Esophagus (tissue), 2 donors: ENCODE data around the gene HDDC3. TPM values are rescaled to one million over a fixed set of nuclear protein-coding genes. Genes with fewer than 3 reads are reported as not detected.
"Not testable (repeated sequence)": the region's sequence is repeated elsewhere in the genome, so short reads cannot be mapped to it uniquely, and the experiment has no call there.

Source experiments
- H3K27ac ChIP-seq, 2 donors: one replicate each; pipeline ENCODE4 v1.5.1; 2013; ENCODE audit warnings: low read depth in 2 of 2, mild to moderate bottlenecking in 2 of 2, inconsistent platforms in 1 of 2, low read length in 1 of 2, moderate library complexity in 1 of 2
- H3K27me3 ChIP-seq, 2 donors: one replicate each; pipeline ENCODE4 v1.6.1; 2013; ENCODE audit warnings: low read length in 2 of 2, control low read depth in 1 of 2, mild to moderate bottlenecking in 1 of 2; ENCODE audit not compliant: insufficient read depth in 2 of 2, control insufficient read depth in 1 of 2
- H3K36me3 ChIP-seq, 2 donors: one replicate each; pipeline ENCODE4 v1.6.1; 2013; ENCODE audit warnings: low read length in 1 of 2; ENCODE audit not compliant: control insufficient read depth in 2 of 2, insufficient read depth in 2 of 2
- H3K4me1 ChIP-seq, 2 donors: one replicate each; pipeline ENCODE4 v1.6.1; 2013; ENCODE audit warnings: low read length in 1 of 2; ENCODE audit not compliant: control insufficient read depth in 2 of 2, insufficient read depth in 2 of 2
- H3K4me3 ChIP-seq, 2 donors: one replicate each; pipeline ENCODE4 v1.5.1; 2013; ENCODE audit warnings: low read length in 2 of 2, mild to moderate bottlenecking in 2 of 2, low read depth in 1 of 2, moderate library complexity in 1 of 2
- H3K9me3 ChIP-seq, 2 donors: one replicate each; pipeline ENCODE4 v1.6.1; 2013; ENCODE audit warnings: mild to moderate bottlenecking in 2 of 2, low read depth in 1 of 2, low read length in 1 of 2, moderate library complexity in 1 of 2; ENCODE audit not compliant: control insufficient read depth in 2 of 2, insufficient read depth in 1 of 2
- WGBS, 2 donors: extraction: QIAGEN DNeasy Blood & Tissue Kit; methylation state at CpG; one replicate each; pipeline ENCODE4 v1.1.7; 2013; 5-methylcytosine and 5-hydroxymethylcytosine counted together
- polyA plus RNA-seq, 2 donors: library from polyadenylated mRNA; stranded (reverse); fragments of 200-250 nt; gene quantifications; one replicate each; pipeline ENCODE4 v1.2.3, GENCODE V29; 2013
- donor health status: healthy with polysubstance abuse.
- donor health status: Bipolar disorder and iron deficiency.

HDDC3 gene
- polyA plus RNA-seq, 2 donors, result 9.1 to 10.5 TPM

DNA sequence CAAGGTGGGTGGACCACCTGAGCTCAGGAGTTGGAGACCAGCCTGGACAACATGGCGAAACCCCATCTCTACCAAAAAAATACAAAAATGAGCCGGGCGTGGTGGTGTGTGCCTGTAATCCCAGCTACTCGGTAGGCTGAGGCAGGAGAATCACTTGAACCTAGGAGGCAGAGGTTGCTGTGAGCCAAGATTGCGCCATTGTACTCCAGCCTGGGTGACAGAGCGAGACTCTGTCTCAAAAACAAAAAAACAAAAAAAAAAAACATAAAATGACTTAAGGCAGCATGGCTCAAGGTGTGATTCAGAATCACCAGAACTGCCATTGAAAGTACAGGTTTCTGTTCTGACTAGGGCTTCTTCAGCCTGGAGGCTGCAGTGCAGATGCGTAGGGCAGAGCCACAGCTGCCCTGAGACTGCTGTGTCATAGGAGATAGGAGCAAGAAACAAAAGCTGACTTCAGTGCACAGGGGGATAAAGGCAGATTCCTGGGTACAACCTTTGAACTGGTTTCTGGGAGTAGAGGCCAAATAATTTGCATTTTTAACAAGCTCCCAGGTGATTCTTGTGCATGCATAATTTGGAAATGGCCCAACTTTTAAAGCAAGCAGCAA, 9.5 kb downstream of the HDDC3 start:
- H3K4me1 ChIP-seq, H3K4me3 ChIP-seq, H3K27me3 ChIP-seq, H3K9me3 ChIP-seq, H3K27ac ChIP-seq: not testable (repeated sequence)
- WGBS, 2 donors, result 82 to 86% methylated on average over 7 of the region's 7 CpGs
- peaks cover 8 to 26% of the 10 kb centered on the region in 2 donors for H3K36me3 ChIP-seq

DNA sequence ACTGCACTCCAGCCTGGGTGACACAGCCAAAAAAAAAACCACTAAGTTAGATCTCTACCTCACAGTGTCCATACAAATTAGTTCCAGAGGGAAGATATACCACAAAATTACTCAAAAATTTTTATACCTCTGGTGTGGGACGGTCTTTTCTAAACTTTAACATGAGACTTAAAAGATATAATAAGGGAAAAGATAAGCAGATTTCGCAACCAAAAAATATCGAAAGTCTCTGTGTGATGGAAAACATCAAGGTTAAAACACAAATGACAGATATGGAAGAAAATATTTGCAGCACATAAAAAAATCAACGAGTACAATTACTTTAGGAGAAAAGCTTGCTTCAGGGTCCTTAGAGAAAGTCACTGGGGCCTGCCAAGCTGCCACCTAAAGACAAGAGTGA, 10.5 kb downstream of the HDDC3 start:
- Histone ChIP-seq H3K27me3 (no peaks in the 10 kb centered on the region), H3K36me3 (peaks cover 16 to 33% of the 10 kb centered on the region in 2 donors), H3K4me1 (peaks cover 0 to 3% of the 10 kb centered on the region in 2 donors), H3K9me3 (no peaks in the 10 kb centered on the region), H3K27ac (no peak overlapping the region), H3K4me3 (no peak overlapping the region)
- WGBS, 2 donors, result 79 to 94% methylated on average over 4 of the region's 4 CpGs

DNA sequence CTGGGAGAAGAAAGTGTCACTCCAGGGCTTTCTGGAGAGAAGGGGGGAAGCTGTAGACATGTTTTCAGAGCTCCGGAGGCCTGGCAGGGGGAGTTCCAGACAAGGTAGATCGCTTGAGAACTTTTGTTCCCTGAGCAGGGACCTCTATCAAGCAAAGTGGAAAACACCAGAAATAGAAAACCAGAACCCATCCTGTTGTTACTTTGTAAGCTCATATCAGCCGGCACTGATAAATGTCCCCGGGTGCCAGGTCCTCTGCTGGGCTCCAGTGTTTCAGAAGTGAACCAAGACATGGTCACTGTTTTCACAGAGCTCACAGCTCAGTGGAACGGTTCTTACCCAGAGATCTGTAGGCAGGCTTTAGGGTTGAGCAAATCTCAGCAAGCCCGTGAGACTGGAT, 13.5 kb downstream of the HDDC3 start:
- Histone ChIP-seq H3K9me3 (no peaks in the 10 kb centered on the region), H3K4me1 (peaks cover 0 to 3% of the 10 kb centered on the region in 2 donors), H3K4me3 (no peak overlapping the region), H3K27ac (no peak overlapping the region), H3K27me3 (no peaks in the 10 kb centered on the region), H3K36me3 (peaks cover 16 to 52% of the 10 kb centered on the region in 2 donors)
- 93 to 97% methylated on average over 6 of the region's 6 CpGs for WGBS, 2 donors

DNA sequence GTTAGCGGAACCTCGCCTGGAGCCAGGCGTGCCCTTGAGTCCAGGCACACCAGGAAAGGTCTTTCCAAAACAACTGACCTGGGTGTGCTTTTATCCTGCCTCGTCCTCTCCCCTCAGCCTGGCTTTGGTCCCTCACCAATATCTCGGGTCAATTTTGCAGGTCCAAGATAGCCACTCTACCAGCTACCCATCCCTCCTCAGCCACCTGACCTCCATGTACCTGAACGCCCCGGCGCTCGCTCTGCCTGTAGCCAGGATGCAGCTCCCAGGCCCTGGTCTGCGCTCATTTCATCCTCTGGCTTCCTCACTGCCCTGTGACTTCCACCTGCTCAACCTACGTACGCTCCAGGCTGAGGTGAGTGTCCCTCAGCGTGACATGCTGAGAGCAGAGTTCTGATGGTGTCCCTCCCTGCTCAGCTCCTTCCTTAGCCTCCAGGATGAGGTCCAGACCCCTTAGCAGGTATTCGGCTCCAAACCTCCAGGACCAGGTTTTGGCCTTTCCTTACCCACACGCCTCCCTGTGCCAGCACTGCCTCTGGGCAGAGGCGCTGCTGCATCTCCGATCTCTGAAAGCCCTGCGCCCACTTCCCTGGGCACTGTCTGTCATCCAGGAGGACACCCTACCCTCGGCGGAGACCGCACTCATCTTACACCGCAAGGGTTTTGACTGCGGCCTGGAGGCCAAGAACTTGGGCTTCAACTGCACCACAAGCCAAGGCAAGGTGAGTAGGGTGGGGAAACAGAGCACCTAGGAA, 14.1 kb downstream of the HDDC3 start:
- WGBS, 2 donors, result 94 to 95% methylated on average over 23 of the region's 23 CpGs
- Histone ChIP-seq H3K27ac (no peak overlapping the region), H3K4me3 (no peak overlapping the region)

DNA sequence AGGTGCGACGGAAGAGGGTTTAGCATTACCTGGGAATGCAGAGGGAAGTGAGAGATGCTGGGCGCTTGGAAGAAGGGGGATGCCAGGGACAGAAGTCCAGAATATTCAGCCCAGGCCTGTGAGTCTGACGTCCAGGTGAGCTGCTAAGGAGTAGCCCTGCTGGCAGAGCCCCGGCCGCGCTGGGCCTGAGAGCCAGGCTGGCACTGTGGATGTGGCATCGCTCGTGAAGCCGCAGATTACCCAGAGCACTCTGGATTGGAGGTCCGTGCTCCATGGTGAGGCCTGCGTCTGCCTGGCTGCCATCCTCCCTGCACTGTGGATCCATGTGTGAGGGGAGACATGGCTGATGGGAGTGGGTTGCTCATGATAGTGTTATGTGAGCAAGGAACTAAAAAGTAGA, 14.8 kb downstream of the HDDC3 start:
- WGBS, 2 donors, result 93 to 94% methylated on average over 12 of the region's 12 CpGs
- Histone ChIP-seq H3K36me3 (peaks cover 24 to 65% of the 10 kb centered on the region in 2 donors), H3K4me1 (peaks cover 0 to 3% of the 10 kb centered on the region in 2 donors), H3K9me3 (no peaks in the 10 kb centered on the region), H3K4me3 (no peak overlapping the region), H3K27me3 (no peaks in the 10 kb centered on the region), H3K27ac (no peak overlapping the region)

More for the DNA sequence above, 14.1 kb downstream of the HDDC3 start:
- no peaks in the 10 kb centered on the region for H3K9me3 ChIP-seq
- peaks cover 0 to 3% of the 10 kb centered on the region in 2 donors for H3K4me1 ChIP-seq
- H3K27me3 ChIP-seq, result no peaks in the 10 kb centered on the region
- H3K36me3 ChIP-seq, result peaks cover 18 to 58% of the 10 kb centered on the region in 2 donors

DNA sequence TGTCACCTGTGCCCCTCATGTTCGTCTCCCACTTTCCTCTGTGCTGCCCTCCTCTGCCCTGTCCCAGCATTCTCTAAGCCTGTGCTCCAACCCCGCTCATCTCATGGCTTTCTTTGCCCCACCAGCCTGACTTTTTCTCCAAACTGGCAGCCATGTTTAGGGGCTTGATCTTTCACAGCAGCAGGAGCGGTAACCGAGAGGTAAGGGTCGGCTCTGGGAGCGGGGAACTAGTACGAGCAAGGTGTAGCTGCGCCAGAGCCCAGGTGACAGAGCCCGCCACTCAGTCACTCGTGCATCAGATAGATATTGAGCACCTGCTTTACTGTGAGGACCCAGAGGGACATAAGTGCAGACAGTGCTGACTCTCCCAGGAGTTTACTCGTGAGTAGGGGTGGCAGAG, 15.9 kb downstream of the HDDC3 start:
- Histone ChIP-seq H3K27me3 (no peaks in the 10 kb centered on the region), H3K9me3 (no peaks in the 10 kb centered on the region), H3K36me3 (peaks cover 31 to 75% of the 10 kb centered on the region in 2 donors), H3K27ac (no peak overlapping the region), H3K4me1 (peaks cover 0 to 3% of the 10 kb centered on the region in 2 donors), H3K4me3 (no peak overlapping the region)
- WGBS, 2 donors, result 88 to 89% methylated on average over 11 of the region's 11 CpGs

DNA sequence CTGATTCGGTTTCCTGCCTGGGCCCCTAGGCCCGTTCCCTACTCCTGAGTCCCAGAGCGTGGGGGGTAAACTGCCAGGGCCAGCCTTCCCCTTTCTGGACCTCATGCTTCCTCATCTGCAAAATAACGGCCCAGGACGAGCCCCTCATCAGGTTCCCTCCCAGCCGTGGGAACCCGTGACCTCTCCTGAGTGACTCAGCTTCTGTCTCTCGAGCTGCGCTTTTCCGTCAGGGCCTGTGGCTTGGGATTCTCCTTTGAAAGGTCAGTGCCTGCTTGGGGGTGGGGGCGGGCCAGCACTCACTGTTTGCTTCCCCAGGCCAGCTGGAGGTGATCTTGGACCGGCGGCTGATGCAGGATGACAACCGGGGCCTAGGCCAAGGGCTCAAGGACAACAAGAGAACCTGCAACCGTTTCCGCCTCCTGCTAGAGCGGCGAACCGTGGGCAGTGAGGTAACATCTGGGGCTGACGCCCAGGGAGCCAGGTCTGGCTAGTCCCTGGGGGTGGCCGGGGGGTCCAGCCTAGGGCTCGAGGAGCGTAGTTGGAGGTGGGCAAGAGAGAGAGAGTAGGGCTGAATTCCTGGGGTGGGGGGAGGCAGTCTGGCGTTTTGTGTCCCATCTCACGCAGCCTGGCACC, 16.4 kb downstream of the HDDC3 start:
- Histone ChIP-seq H3K36me3 (peaks cover 36 to 77% of the 10 kb centered on the region in 2 donors), H3K9me3 (no peaks in the 10 kb centered on the region), H3K4me3 (no peak overlapping the region), H3K27me3 (no peaks in the 10 kb centered on the region), H3K27ac (no peak overlapping the region), H3K4me1 (peaks cover 0 to 3% of the 10 kb centered on the region in 2 donors)
- whole genome bisulfite sequencing, 2 donors, result 72 to 81% methylated on average over 24 to 25 of the region's 25 CpGs

DNA sequence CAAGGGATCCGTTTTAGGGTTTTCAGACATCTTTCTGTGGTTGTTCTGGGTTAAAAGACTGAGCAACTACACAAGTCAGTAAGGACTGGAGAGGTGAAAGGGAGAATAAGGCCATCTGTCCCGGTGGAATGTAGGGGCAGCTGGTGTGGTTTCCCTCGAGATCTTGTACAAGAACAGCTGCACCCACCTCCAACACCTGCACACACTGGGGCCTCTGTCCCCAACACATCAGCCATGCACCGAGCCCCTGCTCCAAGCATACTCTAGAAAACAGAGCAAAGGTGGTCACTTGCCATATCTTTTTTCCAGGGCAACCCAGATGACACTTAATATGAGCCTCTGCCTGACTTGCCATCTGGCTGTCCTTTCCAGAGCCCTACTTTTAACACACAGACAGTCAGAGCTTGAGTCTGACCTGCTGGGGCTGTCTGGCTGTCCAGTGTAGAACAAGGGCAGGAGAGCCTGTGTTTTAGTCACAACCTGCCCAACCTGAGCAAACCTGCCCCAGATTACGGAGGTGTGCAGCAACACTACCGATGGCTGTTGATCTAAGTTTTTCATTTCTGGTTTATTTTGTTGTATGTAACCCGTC, 17.0 kb downstream of the HDDC3 start:
- no peaks in the 10 kb centered on the region for H3K9me3 ChIP-seq

DNA sequence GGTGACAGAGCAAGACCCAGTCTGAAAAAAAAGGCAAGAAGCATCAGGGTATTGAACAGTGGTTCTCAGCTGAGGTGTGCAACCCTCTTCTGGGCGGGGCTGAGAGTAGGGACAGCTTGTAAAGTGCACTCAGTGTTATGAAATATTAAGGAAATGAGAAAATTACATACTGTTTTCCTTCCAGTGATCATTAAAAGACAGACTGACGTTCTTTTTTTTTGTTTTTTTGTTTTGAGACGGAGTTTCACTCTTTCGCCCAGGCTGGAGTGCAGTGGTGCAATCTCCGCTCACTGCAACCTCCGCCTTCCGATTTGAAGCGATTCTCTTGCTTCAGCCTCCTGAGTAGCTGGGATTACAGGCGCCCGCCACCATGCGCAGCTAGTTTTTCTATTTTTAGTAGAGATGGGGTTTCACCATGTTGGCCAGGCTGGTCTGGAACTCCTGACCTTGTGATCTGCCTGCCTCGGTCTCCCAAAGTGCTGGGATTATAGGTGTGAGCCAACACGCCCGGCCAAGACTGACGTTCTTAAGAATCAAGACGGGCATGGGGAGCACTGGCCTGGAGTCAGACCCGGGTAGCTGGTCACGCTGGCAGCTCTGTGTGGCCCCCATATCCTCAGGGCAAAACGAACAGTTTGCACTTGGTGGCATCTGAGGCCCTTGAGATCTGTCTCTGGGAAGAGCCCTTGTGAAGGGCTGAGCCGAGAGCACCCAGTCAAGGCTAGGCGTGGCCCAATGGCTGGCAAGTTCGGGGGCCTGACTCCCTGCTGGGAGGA, 17.9 kb downstream of the HDDC3 start:
- Histone ChIP-seq H3K27me3 (no peaks in the 10 kb centered on the region), H3K9me3 (no peaks in the 10 kb centered on the region), H3K4me3 (no peak overlapping the region), H3K27ac (no peak overlapping the region), H3K36me3 (peaks cover 36 to 78% of the 10 kb centered on the region in 2 donors), H3K4me1 (peaks cover 0 to 3% of the 10 kb centered on the region in 2 donors)
- WGBS, 2 donors, result 90 to 91% methylated on average over 22 of the region's 22 CpGs

More for the DNA sequence above, 17.0 kb downstream of the HDDC3 start:
- H3K36me3 ChIP-seq, result peaks cover 38 to 82% of the 10 kb centered on the region in 2 donors
- H3K4me1 ChIP-seq, result peaks cover 0 to 3% of the 10 kb centered on the region in 2 donors
- no peak overlapping the region for H3K4me3 ChIP-seq
- H3K27ac ChIP-seq, result no peak overlapping the region
- no peaks in the 10 kb centered on the region for H3K27me3 ChIP-seq
- 71 to 82% methylated on average over 7 of the region's 7 CpGs for WGBS, 2 donors
